ENCODE measurements around the gene RNF225. TPM values are rescaled to one million over a fixed set of nuclear protein-coding genes. Genes with fewer than 3 reads are reported as not detected.

RNF225 gene
- polyA plus RNA-seq, 1 experiment = not detected

- no peak for DNase-seq (ENCODE audit: low read depth, low spot score)
- CTCF ChIA-PET = no interaction called here
- TF ChIP-seq CTCF (IDR thresholded peaks at IDR 0.05; ENCODE audit: low read depth, low read length) = no peak
- Histone ChIP-seq H3K27ac (ENCODE audit: low read depth, low read length) (peak overlapping the region; percentile 21), H3K27me3 (ENCODE audit: control insufficient read depth, insufficient read depth, low read length) (no peaks in the 10 kb centered on the region), H3K4me3 (ENCODE audit: low read depth, low read length) (peak overlapping the region; percentile 96), H3K9me3 (ENCODE audit: control insufficient read depth, insufficient read depth, low read length) (no peaks in the 10 kb centered on the region; the same call in 1 of the 2 replicates)
- POLR2A ChIA-PET = interaction anchor here (1.0 to 1.4 kb wide), 3 partner anchors 44 to 112 kb away, joined by 3 to 9 read pairs (median 4); partner anchors contain the start of genes ZBTB45, ZNF324B and ZNF497
Observed at GRCh38 chr19:58407658-58408151, 12.2 kb downstream of the RNF225 start.

- H3K4me3 ChIP-seq (ENCODE audit: low read depth, low read length) = peak within 1 kb of the TSS; percentile 96
- DNase-seq (ENCODE audit: low read depth, low spot score) = peak; percentile 86
- peak; percentile 21; the same call in 1 of the 2 replicates for TF ChIP-seq CTCF (IDR thresholded peaks at IDR 0.05; ENCODE audit: low read depth, low read length)
- ChIA-PET POLR2A (interaction anchor here (0.6 to 1.4 kb wide), 11 partner anchors 10 to 1070 kb away, joined by 3 to 9 read pairs (median 4); partner anchors contain the start of genes TRIM28, ZBTB45, ZNF132 and ZNF324B), CTCF (no interaction called here)
- no peaks in the 10 kb centered on the region for H3K27me3 ChIP-seq (ENCODE audit: control insufficient read depth, insufficient read depth, low read length)
- H3K9me3 ChIP-seq (ENCODE audit: control insufficient read depth, insufficient read depth, low read length) = no peaks in the 10 kb centered on the region; the same call in 1 of the 2 replicates
- H3K27ac ChIP-seq (ENCODE audit: low read depth, low read length) = peak within 1 kb of the TSS; percentile 52
Observed at GRCh38 chr19:58408152-58409009, 12.9 kb downstream of the RNF225 start, which contains the start of gene ZNF584. ZNF584 (plus strand) TSS chr19:58408649; CDS start chr19:58409148, 499 bp downstream.

GRCh38 chr19:58409010-58409790, 13.7 kb downstream of the RNF225 start:
- POLR2A ChIA-PET = interaction anchor here (0.6 to 1.4 kb wide), 11 partner anchors 9 to 134 kb away, joined by 3 to 10 read pairs (median 4); partner anchors contain the start of genes TRIM28, ZBTB45, ZNF132 and ZNF324B
- CTCF ChIA-PET = interaction anchor here (1.5 kb wide), 1 partner anchor 110 kb away, joined by 6 read pairs; no protein-coding TSS in a partner anchor
- Histone ChIP-seq H3K4me3 (ENCODE audit: low read depth, low read length) (peak overlapping the region; percentile 96), H3K27ac (ENCODE audit: low read depth, low read length) (peak overlapping the region; percentile 52), H3K9me3 (ENCODE audit: control insufficient read depth, insufficient read depth, low read length) (no peaks in the 10 kb centered on the region; the same call in 1 of the 2 replicates), H3K27me3 (ENCODE audit: control insufficient read depth, insufficient read depth, low read length) (no peaks in the 10 kb centered on the region)
- no peak for DNase-seq (ENCODE audit: low read depth, low spot score)
- TF ChIP-seq CTCF (IDR thresholded peaks at IDR 0.05; ENCODE audit: low read depth, low read length) = no peak

- ChIA-PET CTCF (no interaction called here), POLR2A (interaction anchor here (0.6 kb wide), 1 partner anchor 47 kb away, joined by 3 read pairs; no protein-coding TSS in a partner anchor)
- H3K27ac ChIP-seq (ENCODE audit: low read depth, low read length) = no peak overlapping the region
- peaks cover 22% of the 10 kb centered on the region for H3K9me3 ChIP-seq (ENCODE audit: control insufficient read depth, insufficient read depth, low read length)
- no peaks in the 10 kb centered on the region for H3K27me3 ChIP-seq (ENCODE audit: control insufficient read depth, insufficient read depth, low read length)
- H3K4me3 ChIP-seq (ENCODE audit: low read depth, low read length) = no peak overlapping the region
- TF ChIP-seq CTCF (IDR thresholded peaks at IDR 0.05; ENCODE audit: low read depth, low read length) = no peak
- DNase-seq (ENCODE audit: low read depth, low spot score) = no peak
Observed at GRCh38 chr19:58416604-58417003, 21.1 kb downstream of the RNF225 start.
